Stomach (tissue), 4 donors: ENCODE results near the gene VSIG2.

Experiments used
- CTCF ChIP-seq, 7 experiments: fragments of 450-650 bp in 4 of 7; fragments of 200-600 bp in 3 of 7; sonication (generic) in 3 of 7; IDR thresholded peaks; one replicate each; pipeline ENCODE4 v1.5.1; 2016 to 2019; ENCODE audit warnings: antibody characterized with exemption in 7 of 7, control low read depth in 2 of 7, mild to moderate bottlenecking in 1 of 7
- POLR2A ChIP-seq, 4 donors: fragments of 450-650 bp; IDR thresholded peaks; one replicate each; pipeline ENCODE4 v1.6.1; 2016; ENCODE audit warnings: antibody characterized with exemption in 4 of 4, control low read depth in 2 of 4, mild to moderate bottlenecking in 1 of 4, moderate library complexity in 1 of 4

- TF ChIP-seq POLR2A (IDR thresholded peaks at IDR 0.05), result no peak
- TF ChIP-seq CTCF (IDR thresholded peaks at IDR 0.05), result no peak
Measured at GRCh38 chr11:124738713-124739478, 13.2 kb downstream of the VSIG2 start.
